ENCODE measurements around the gene PRRC2A.

Gene PRRC2A

GRCh38 chr6:31629014-31629413 lies 8.5 kb downstream of the PRRC2A start:
- no peak for FAIRE-seq
- no peak for TF ChIP-seq CTCF (IDR thresholded peaks at IDR 0.05; ENCODE audit: insufficient read depth, missing control alignments)
- DNase-seq (ENCODE audit: insufficient read length, low spot score) = no peak

GRCh38 chr6:31630177-31630934 lies 9.8 kb downstream of the PRRC2A start:
- DNase-seq (ENCODE audit: insufficient read length, low spot score) (no peak), FAIRE-seq (no peak)
- no peak for TF ChIP-seq CTCF (IDR thresholded peaks at IDR 0.05; ENCODE audit: insufficient read depth, missing control alignments)

GRCh38 chr6:31631209-31631608 lies 10.7 kb downstream of the PRRC2A start:
- no peak for FAIRE-seq
- TF ChIP-seq CTCF (IDR thresholded peaks at IDR 0.05; ENCODE audit: insufficient read depth, missing control alignments) = no peak
- DNase-seq (ENCODE audit: insufficient read length, low spot score) = no peak

GRCh38 chr6:31631681-31632278 lies 11.3 kb downstream of the PRRC2A start:
- FAIRE-seq = no peak
- DNase-seq (ENCODE audit: insufficient read length, low spot score) = no peak
- TF ChIP-seq CTCF (IDR thresholded peaks at IDR 0.05; ENCODE audit: insufficient read depth, missing control alignments) = no peak

GRCh38 chr6:31632279-31632946 lies 11.9 kb downstream of the PRRC2A start:
- TF ChIP-seq CTCF (IDR thresholded peaks at IDR 0.05; ENCODE audit: insufficient read depth, missing control alignments) = no peak
- DNase-seq (ENCODE audit: insufficient read length, low spot score) (no peak), FAIRE-seq (no peak)

- DNase-seq (ENCODE audit: insufficient read length, low spot score) (no peak), FAIRE-seq (no peak)
- no peak for TF ChIP-seq CTCF (IDR thresholded peaks at IDR 0.05; ENCODE audit: insufficient read depth, missing control alignments)
Measured at GRCh38 chr6:31633447-31633846, 12.9 kb downstream of the PRRC2A start.

GRCh38 chr6:31634131-31634530 lies 13.6 kb downstream of the PRRC2A start:
- no peak for TF ChIP-seq CTCF (IDR thresholded peaks at IDR 0.05; ENCODE audit: insufficient read depth, missing control alignments)
- FAIRE-seq = no peak
- DNase-seq (ENCODE audit: insufficient read length, low spot score) = no peak

Measured in D721Med (cell line).